WERI-Rb-1 (cell line): ENCODE results near the gene PBX1.

Experiments used
- DNase-seq: peaks from one replicate; pipeline ENCODE4 v3.0.0-alpha.2; 2020
- H3K27ac ChIP-seq: fragments of 250-450 bp; sonication (Bioruptor Pico); 2 replicates; pipeline ENCODE4 v1.5.1; 2020; ENCODE audit warnings: mild to moderate bottlenecking, moderate library complexity
- H3K27me3 ChIP-seq: fragments of 250-450 bp; sonication (Bioruptor Pico); 2 replicates; pipeline ENCODE4 v1.5.1; 2021; ENCODE audit warnings: mild to moderate bottlenecking, low read depth, moderate library complexity; ENCODE audit not compliant: insufficient read depth, severe bottlenecking
- H3K36me3 ChIP-seq: fragments of 250-450 bp; sonication (Bioruptor Pico); 2 replicates; pipeline ENCODE4 v1.5.1; 2020; ENCODE audit warnings: mild to moderate bottlenecking, moderate library complexity
- H3K4me3 ChIP-seq: 2 replicates; pipeline ENCODE4 v1.5.1; 2011; ENCODE audit warnings: low read depth, mild to moderate bottlenecking, control low read depth, low read length
- H3K9me3 ChIP-seq: fragments of 250-450 bp; sonication (Bioruptor Pico); 2 replicates; pipeline ENCODE4 v1.5.1; 2021; ENCODE audit warnings: mild to moderate bottlenecking, moderate library complexity; ENCODE audit not compliant: severe bottlenecking
- CTCF ChIP-seq: IDR thresholded peaks from 2 replicates; pipeline ENCODE4 v1.5.1; 2011; ENCODE audit warnings: low read depth, mild to moderate bottlenecking, control low read depth, inconsistent platforms, low read length

Gene PBX1

DNA sequence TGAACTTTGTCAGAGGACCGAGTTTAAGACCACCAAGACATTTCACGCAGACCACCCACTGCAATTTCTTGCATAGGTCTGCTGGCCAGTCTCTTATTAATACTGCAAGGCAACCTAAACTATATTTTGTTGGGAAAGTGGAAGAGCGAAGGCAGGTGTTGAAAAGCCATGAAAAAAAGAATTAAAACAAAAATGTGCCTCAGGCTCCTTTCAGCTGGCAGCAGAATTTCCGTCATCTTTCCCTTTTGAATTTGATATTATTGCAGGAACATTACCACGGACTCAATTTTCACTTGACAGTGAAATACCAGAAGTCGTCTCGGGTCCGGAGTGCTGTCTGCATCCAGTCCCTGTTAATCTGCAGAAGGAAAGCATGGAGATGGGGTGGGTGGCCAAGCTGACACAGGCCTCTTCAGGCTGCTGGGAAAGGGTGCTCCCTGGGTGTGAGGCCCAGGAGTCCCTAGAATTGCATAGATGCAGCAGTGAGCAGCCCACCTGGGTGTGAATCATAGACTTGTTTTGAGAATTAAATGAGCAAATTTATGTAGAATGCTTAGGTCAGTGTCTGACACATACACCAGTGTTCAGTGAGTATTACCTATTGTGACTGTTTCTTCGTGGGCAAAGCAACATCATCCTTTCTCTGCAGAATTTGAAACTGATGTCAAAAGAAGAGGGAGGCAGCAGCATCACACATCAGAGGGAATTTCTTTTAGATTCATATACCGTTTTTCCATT, 150.7 kb downstream of the PBX1 start:
- H3K27me3 ChIP-seq = no peaks in the 10 kb centered on the region
- no peak overlapping the region for H3K27ac ChIP-seq
- no peak for TF ChIP-seq CTCF
- no peak overlapping the region for H3K4me3 ChIP-seq
- H3K36me3 ChIP-seq = no peaks in the 10 kb centered on the region
- H3K9me3 ChIP-seq = no peaks in the 10 kb centered on the region
- no peak for DNase-seq

DNA sequence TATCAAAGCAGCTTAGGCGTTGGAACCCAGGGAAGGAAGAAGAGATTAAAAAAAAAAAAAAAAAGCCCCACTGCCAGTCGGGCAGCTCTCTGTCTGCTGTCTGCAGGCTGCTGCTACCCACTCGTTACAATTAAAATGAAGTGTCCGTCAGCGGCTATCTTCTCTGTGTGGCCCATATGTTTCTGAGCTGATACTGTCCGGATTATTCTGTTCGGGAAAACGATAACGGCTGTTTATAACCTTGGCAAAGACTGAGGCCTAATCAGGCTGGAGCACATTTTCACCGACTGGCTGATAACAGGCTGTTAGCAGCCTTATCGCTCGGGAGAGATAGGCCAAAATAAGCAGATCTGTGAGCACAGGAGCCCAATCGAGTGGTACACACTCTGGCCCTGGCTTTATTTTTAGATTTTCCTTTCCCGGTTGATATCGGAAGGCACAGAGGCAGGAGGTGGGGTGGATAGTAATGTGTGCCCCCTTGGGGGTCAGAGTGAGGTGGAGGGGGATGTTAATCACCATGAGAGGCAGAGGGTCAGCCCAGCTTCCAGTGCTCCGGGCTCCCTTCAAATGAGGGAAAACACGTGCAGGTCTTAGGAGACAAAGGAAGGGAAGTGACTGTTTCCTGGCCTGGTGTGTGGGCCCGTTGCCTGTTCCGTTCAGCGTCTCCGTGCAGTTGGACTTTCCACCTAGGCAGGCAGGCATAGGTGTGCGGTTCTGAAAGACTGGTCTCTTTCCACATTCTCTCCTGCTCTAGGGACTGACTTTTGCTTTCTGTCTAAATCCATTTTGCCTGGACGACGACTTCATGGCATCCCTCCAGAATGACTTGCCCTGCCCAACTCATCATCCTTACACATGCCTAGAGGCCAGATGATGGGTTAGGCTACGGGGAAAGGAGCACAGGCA, 153.4 kb downstream of the PBX1 start:
- no peak for TF ChIP-seq CTCF
- Histone ChIP-seq H3K27ac (peak overlapping the region; percentile 84), H3K27me3 (no peaks in the 10 kb centered on the region), H3K9me3 (no peaks in the 10 kb centered on the region), H3K36me3 (no peaks in the 10 kb centered on the region), H3K4me3 (no peak overlapping the region; the same call in 1 of the 2 replicates)
- DNase-seq = peak; percentile 78

- no peak for TF ChIP-seq CTCF
- Histone ChIP-seq H3K9me3 (no peaks in the 10 kb centered on the region), H3K27ac (no peak overlapping the region), H3K36me3 (no peaks in the 10 kb centered on the region), H3K27me3 (no peaks in the 10 kb centered on the region), H3K4me3 (no peak overlapping the region)
- no peak for DNase-seq
Observed at GRCh38 chr1:164713456-164714207, 154.6 kb downstream of the PBX1 start.

DNA sequence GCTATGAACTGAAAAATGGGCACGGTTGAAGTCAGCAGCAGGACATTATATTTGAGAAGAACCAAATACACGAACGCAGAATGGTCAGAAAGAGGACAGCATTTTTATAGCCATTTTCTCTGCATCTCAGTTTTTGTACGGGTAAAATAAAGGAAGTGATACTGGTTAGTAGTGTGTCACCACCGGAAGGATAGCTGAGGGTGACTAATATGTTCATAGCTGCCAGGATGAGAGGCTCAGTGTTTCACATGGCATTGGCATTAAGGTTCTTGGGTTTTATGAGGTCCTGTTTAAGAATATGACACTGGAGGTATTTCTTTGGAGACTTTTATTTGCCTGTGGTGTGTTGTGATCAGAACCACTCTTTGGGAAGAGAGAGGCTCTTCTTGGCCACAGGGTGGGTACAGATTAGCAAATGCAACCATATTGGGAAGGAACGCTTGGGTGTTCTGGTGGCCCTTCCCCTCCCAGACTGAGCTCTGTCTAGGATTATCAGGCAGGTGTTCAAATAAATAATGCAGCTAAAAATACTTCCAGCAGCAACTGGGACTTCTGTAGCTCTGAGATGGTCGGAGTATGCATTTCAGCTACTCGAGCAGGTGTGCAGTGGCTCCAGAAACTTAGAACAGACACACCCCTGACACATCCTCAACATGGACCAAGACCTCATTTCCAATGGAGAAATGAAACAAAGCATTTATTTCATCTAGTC, 158.2 kb downstream of the PBX1 start:
- TF ChIP-seq CTCF = no peak
- Histone ChIP-seq H3K4me3 (no peak overlapping the region), H3K9me3 (no peaks in the 10 kb centered on the region), H3K27me3 (no peaks in the 10 kb centered on the region), H3K36me3 (no peaks in the 10 kb centered on the region), H3K27ac (no peak overlapping the region)
- no peak for DNase-seq

GRCh38 chr1:164718821-164719220, 159.8 kb downstream of the PBX1 start:
- Histone ChIP-seq H3K27ac (no peak overlapping the region), H3K4me3 (no peak overlapping the region), H3K9me3 (no peaks in the 10 kb centered on the region), H3K27me3 (no peaks in the 10 kb centered on the region), H3K36me3 (no peaks in the 10 kb centered on the region)
- no peak for TF ChIP-seq CTCF
- DNase-seq = no peak
